ENCODE results near the gene MISP. TPM values are rescaled to one million over a fixed set of nuclear protein-coding genes. Genes with fewer than 3 reads are reported as not detected.

Gene MISP
- total RNA-seq, 2 experiments from 2014 or later = not detected

GRCh38 chr19:791567-792305 lies 40.8 kb downstream of the MISP start:
- H3K27ac Mint-ChIP-seq = no peak overlapping the region
- intact Hi-C loops (cut with DNase I, micrococcal nuclease) = loop anchor here (10.0 kb wide), 2 partner anchors 313 to 453 kb away; partner anchors contain the start of genes ATP5F1D (in 1 of the 2), GPX4 (in 1 of the 2) and MIDN (in 1 of the 2)

GRCh38 chr19:792306-792885 lies 41.5 kb downstream of the MISP start:
- no peak overlapping the region for H3K27ac Mint-ChIP-seq
- H3K36me3 ChIP-seq (ENCODE audit: insufficient read depth, low read length) = no peaks in the 10 kb centered on the region
- peaks cover 14% of the 10 kb centered on the region for H3K4me1 ChIP-seq (ENCODE audit: insufficient read depth, low read length)
- no peak overlapping the region for H3K27ac ChIP-seq (ENCODE audit: low read depth in 1 of 2, low read length in 2 of 2)
- TF ChIP-seq CTCF (IDR thresholded peaks at IDR 0.05) = no peak
- H3K4me3 ChIP-seq (ENCODE audit: low read length) = no peak overlapping the region
- ATAC-seq (ENCODE audit: poor library complexity) (no peak), DNase-seq (peak in 1 of 14 experiments; percentile 13)
- peaks cover 6% of the 10 kb centered on the region for H3K27me3 Mint-ChIP-seq
- POLR2A ChIA-PET = no interaction called here
- peaks cover 13% of the 10 kb centered on the region for H3K4me1 Mint-ChIP-seq (ENCODE audit: low read depth)
- CTCF ChIA-PET = no interaction called here
- intact Hi-C loops (cut with DNase I, micrococcal nuclease) = loop anchor here (10.0 kb wide), 2 partner anchors 312 to 452 kb away; partner anchors contain the start of genes ATP5F1D (in 1 of the 2), GPX4 (in 1 of the 2) and MIDN (in 1 of the 2)
- H3K27me3 ChIP-seq (ENCODE audit: control insufficient read depth in 1 of 2, insufficient read depth in 2 of 2, low read length in 2 of 2) = no peaks in the 10 kb centered on the region
- no peak overlapping the region for H3K4me3 Mint-ChIP-seq
- no peaks in the 10 kb centered on the region for H3K9me3 Mint-ChIP-seq
- no peaks in the 10 kb centered on the region for H3K9me3 ChIP-seq (ENCODE audit: control insufficient read depth in 1 of 2, insufficient read depth in 1 of 2, low read length in 2 of 2)
- peaks cover 5% of the 10 kb centered on the region for H3K36me3 Mint-ChIP-seq (ENCODE audit: low read depth)

More at GRCh38 chr19:791567-792305, 40.8 kb downstream of the MISP start:
- H3K27me3 ChIP-seq (ENCODE audit: control insufficient read depth in 1 of 2, insufficient read depth in 2 of 2, low read length in 2 of 2) = no peaks in the 10 kb centered on the region
- Mint-ChIP-seq H3K27me3 (peaks cover 6% of the 10 kb centered on the region), H3K9me3 (no peaks in the 10 kb centered on the region), H3K4me3 (no peak overlapping the region), H3K4me1 (ENCODE audit: low read depth) (peaks cover 10% of the 10 kb centered on the region), H3K36me3 (ENCODE audit: low read depth) (peaks cover under 1% of the 10 kb centered on the region)
- CTCF ChIA-PET = no interaction called here
- no peak for ATAC-seq (ENCODE audit: poor library complexity)
- H3K4me1 ChIP-seq (ENCODE audit: insufficient read depth, low read length) = peaks cover 14% of the 10 kb centered on the region
- no peak overlapping the region for H3K4me3 ChIP-seq (ENCODE audit: low read length)
- peak in 1 of 14 experiments; percentile 23 for DNase-seq
- no peak for TF ChIP-seq CTCF (IDR thresholded peaks at IDR 0.05)
- H3K27ac ChIP-seq (ENCODE audit: low read depth in 1 of 2, low read length in 2 of 2) = no peak overlapping the region
- no peaks in the 10 kb centered on the region for H3K36me3 ChIP-seq (ENCODE audit: insufficient read depth, low read length)
- POLR2A ChIA-PET = no interaction called here
- H3K9me3 ChIP-seq (ENCODE audit: control insufficient read depth in 1 of 2, insufficient read depth in 1 of 2, low read length in 2 of 2) = no peaks in the 10 kb centered on the region

- ATAC-seq (ENCODE audit: poor library complexity) = no peak
- H3K27me3 Mint-ChIP-seq = peaks cover 6% of the 10 kb centered on the region
- H3K36me3 Mint-ChIP-seq (ENCODE audit: low read depth) = peaks cover 10% of the 10 kb centered on the region
- H3K4me1 Mint-ChIP-seq (ENCODE audit: low read depth) = peaks cover 14% of the 10 kb centered on the region
- POLR2A ChIA-PET = no interaction called here
- CTCF ChIA-PET = no interaction called here
- no peak overlapping the region for H3K27ac ChIP-seq (ENCODE audit: low read depth in 1 of 2, low read length in 2 of 2)
- TF ChIP-seq CTCF (IDR thresholded peaks at IDR 0.05) = no peak
- no peaks in the 10 kb centered on the region for H3K9me3 Mint-ChIP-seq
- intact Hi-C loops (cut with DNase I, micrococcal nuclease) = loop anchor here (10.0 kb wide), 2 partner anchors 311 to 451 kb away; partner anchors contain the start of genes ATP5F1D (in 1 of the 2), GPX4 (in 1 of the 2) and MIDN (in 1 of the 2)
- H3K4me3 ChIP-seq (ENCODE audit: low read length) = no peak overlapping the region
- H3K27ac Mint-ChIP-seq = no peak overlapping the region
- H3K4me1 ChIP-seq (ENCODE audit: insufficient read depth, low read length) = peaks cover 21% of the 10 kb centered on the region
- DNase-seq = no peak
- H3K27me3 ChIP-seq (ENCODE audit: control insufficient read depth in 1 of 2, insufficient read depth in 2 of 2, low read length in 2 of 2) = no peaks in the 10 kb centered on the region
- H3K36me3 ChIP-seq (ENCODE audit: insufficient read depth, low read length) = peaks cover 4% of the 10 kb centered on the region
- H3K4me3 Mint-ChIP-seq = peak overlapping the region; percentile 54
- H3K9me3 ChIP-seq (ENCODE audit: control insufficient read depth in 1 of 2, insufficient read depth in 1 of 2, low read length in 2 of 2) = no peaks in the 10 kb centered on the region
Measured at GRCh38 chr19:793806-794205, 42.9 kb downstream of the MISP start.

Data from CD4-positive, alpha-beta T cell (primary cell).